ENCODE measurements around the gene RB1.

- no peak for TF ChIP-seq CTCF (IDR thresholded peaks at IDR 0.05; ENCODE audit: low read length)
- TF ChIP-seq EZH2 (IDR thresholded peaks at IDR 0.05; ENCODE audit: borderline replicate concordance, low read length): no peak
Observed at GRCh38 chr13:48383384-48383783, 79.8 kb downstream of the RB1 start.
